Measurements from ENCODE around the gene SDK2.

SDK2 gene

GRCh38 chr17:73365301-73365874, 278.9 kb downstream of the SDK2 start:
- DNase-seq (ENCODE audit: low read depth in 1 of 2, low spot score in 1 of 2), result no peak
- no peak for TF ChIP-seq JUND (IDR thresholded peaks at IDR 0.05; ENCODE audit: low read depth)
- in situ Hi-C loops (cut with HindIII; ENCODE audit: low pct_unique_long_range_greater_than_20kb, low sequenced_read_pairs), result no loop called here

- in situ Hi-C loops (cut with HindIII; ENCODE audit: low pct_unique_long_range_greater_than_20kb, low sequenced_read_pairs), result no loop called here
- no peak for DNase-seq (ENCODE audit: low read depth in 1 of 2, low spot score in 1 of 2)
- TF ChIP-seq JUND (IDR thresholded peaks at IDR 0.05; ENCODE audit: low read depth), result no peak
Observed at GRCh38 chr17:73364155-73364522, 280.1 kb downstream of the SDK2 start.

GRCh38 chr17:73363442-73364154, 280.6 kb downstream of the SDK2 start:
- in situ Hi-C loops (cut with HindIII; ENCODE audit: low pct_unique_long_range_greater_than_20kb, low sequenced_read_pairs), result no loop called here

GRCh38 chr17:73362697-73363096, 281.5 kb downstream of the SDK2 start:
- in situ Hi-C loops (cut with HindIII; ENCODE audit: low pct_unique_long_range_greater_than_20kb, low sequenced_read_pairs), result no loop called here
- DNase-seq (ENCODE audit: low read depth in 1 of 2, low spot score in 1 of 2), result no peak
- TF ChIP-seq JUND (IDR thresholded peaks at IDR 0.05; ENCODE audit: low read depth), result no peak

More at GRCh38 chr17:73363442-73364154, 280.6 kb downstream of the SDK2 start:
- DNase-seq (ENCODE audit: low read depth in 1 of 2, low spot score in 1 of 2), result peak in 1 of 2 experiments; percentile 60
- no peak for TF ChIP-seq JUND (IDR thresholded peaks at IDR 0.05; ENCODE audit: low read depth)

- TF ChIP-seq JUND (IDR thresholded peaks at IDR 0.05; ENCODE audit: low read depth), result no peak
- no peak for DNase-seq (ENCODE audit: low read depth in 1 of 2, low spot score in 1 of 2)
- in situ Hi-C loops (cut with HindIII; ENCODE audit: low pct_unique_long_range_greater_than_20kb, low sequenced_read_pairs), result no loop called here
Observed at GRCh38 chr17:73360961-73361761, 283.1 kb downstream of the SDK2 start.

- no peak for TF ChIP-seq JUND (IDR thresholded peaks at IDR 0.05; ENCODE audit: low read depth)
- DNase-seq (ENCODE audit: low read depth in 1 of 2, low spot score in 1 of 2), result peak; percentile 75 to 85
- in situ Hi-C loops (cut with HindIII; ENCODE audit: low pct_unique_long_range_greater_than_20kb, low sequenced_read_pairs), result no loop called here
Observed at GRCh38 chr17:73359987-73360410, 284.2 kb downstream of the SDK2 start.

- TF ChIP-seq JUND (IDR thresholded peaks at IDR 0.05; ENCODE audit: low read depth), result no peak
- DNase-seq (ENCODE audit: low read depth in 1 of 2, low spot score in 1 of 2), result no peak
- in situ Hi-C loops (cut with HindIII; ENCODE audit: low pct_unique_long_range_greater_than_20kb, low sequenced_read_pairs), result no loop called here
Observed at GRCh38 chr17:73359352-73359751, 284.9 kb downstream of the SDK2 start.

GRCh38 chr17:73358668-73359067, 285.6 kb downstream of the SDK2 start:
- no peak for DNase-seq (ENCODE audit: low read depth in 1 of 2, low spot score in 1 of 2)
- in situ Hi-C loops (cut with HindIII; ENCODE audit: low pct_unique_long_range_greater_than_20kb, low sequenced_read_pairs), result no loop called here
- TF ChIP-seq JUND (IDR thresholded peaks at IDR 0.05; ENCODE audit: low read depth), result no peak

- DNase-seq (ENCODE audit: low read depth in 1 of 2, low spot score in 1 of 2), result no peak
- TF ChIP-seq JUND (IDR thresholded peaks at IDR 0.05; ENCODE audit: low read depth), result no peak
- in situ Hi-C loops (cut with HindIII; ENCODE audit: low pct_unique_long_range_greater_than_20kb, low sequenced_read_pairs), result no loop called here
Observed at GRCh38 chr17:73357981-73358380, 286.3 kb downstream of the SDK2 start.

GRCh38 chr17:73357318-73357717, 286.9 kb downstream of the SDK2 start:
- no peak for TF ChIP-seq JUND (IDR thresholded peaks at IDR 0.05; ENCODE audit: low read depth)
- no peak for DNase-seq (ENCODE audit: low read depth in 1 of 2, low spot score in 1 of 2)
- in situ Hi-C loops (cut with HindIII; ENCODE audit: low pct_unique_long_range_greater_than_20kb, low sequenced_read_pairs), result no loop called here

GRCh38 chr17:73356561-73357170, 287.6 kb downstream of the SDK2 start:
- in situ Hi-C loops (cut with HindIII; ENCODE audit: low pct_unique_long_range_greater_than_20kb, low sequenced_read_pairs), result no loop called here
- no peak for DNase-seq (ENCODE audit: low read depth in 1 of 2, low spot score in 1 of 2)

GRCh38 chr17:73354423-73355284, 289.6 kb downstream of the SDK2 start:
- in situ Hi-C loops (cut with HindIII; ENCODE audit: low pct_unique_long_range_greater_than_20kb, low sequenced_read_pairs), result no loop called here
- no peak for TF ChIP-seq JUND (IDR thresholded peaks at IDR 0.05; ENCODE audit: low read depth)
- no peak for DNase-seq (ENCODE audit: low read depth in 1 of 2, low spot score in 1 of 2)

More at GRCh38 chr17:73356561-73357170, 287.6 kb downstream of the SDK2 start:
- TF ChIP-seq JUND (IDR thresholded peaks at IDR 0.05; ENCODE audit: low read depth), result no peak
